ENCODE data around the gene HOXC5. TPM values are rescaled to one million over a fixed set of nuclear protein-coding genes. Genes with fewer than 3 reads are reported as not detected.

HOXC5 gene
- total RNA-seq, 1 experiment from 2014 or later = not detected

DNA sequence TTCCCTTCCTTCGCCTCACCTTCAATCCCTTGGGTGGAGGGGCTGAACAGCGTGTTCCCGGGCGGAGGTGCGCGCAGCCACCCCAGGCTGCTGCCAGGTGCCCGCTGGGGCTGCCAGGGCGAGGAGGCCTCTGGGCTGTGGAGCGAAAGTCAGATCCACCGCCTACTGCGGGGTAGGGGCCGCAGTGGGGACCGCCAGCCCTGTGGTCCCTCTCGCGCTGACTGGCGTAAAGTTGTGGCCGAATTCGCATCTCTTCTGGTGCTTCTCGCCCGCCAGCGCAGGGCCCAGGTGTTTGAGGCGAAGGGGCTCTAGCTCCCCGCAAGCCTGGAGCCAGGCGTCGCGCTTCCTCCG, 13.9 kb downstream of the HOXC5 start:
- Histone ChIP-seq H3K23ac (ENCODE audit: insufficient read length, low read depth, low read length) (no peak overlapping the region), H3K79me2 (ENCODE audit: insufficient read depth, low read length) (no peaks in the 10 kb centered on the region), H4K20me1 (ENCODE audit: control insufficient read depth, insufficient read depth, insufficient read length) (no peaks in the 10 kb centered on the region), H2BK20ac (ENCODE audit: low read depth, low read length, poor library complexity, severe bottlenecking) (no peak overlapping the region), H3K4me1 (ENCODE audit: insufficient read depth, low read length) (no peaks in the 10 kb centered on the region), H3K4ac (ENCODE audit: low read depth, low read length) (no peak overlapping the region), H3K27me3 (ENCODE audit: insufficient read depth, low read length) (peaks cover 99% of the 10 kb centered on the region), H3K9me3 (ENCODE audit: control insufficient read depth, low read depth, low read length) (no peaks in the 10 kb centered on the region), H4K5ac (ENCODE audit: insufficient read length, low read depth, low read length) (no peak overlapping the region), H4K91ac (ENCODE audit: insufficient read length, low read depth, low read length) (no peak overlapping the region), H3K56ac (ENCODE audit: insufficient read length, low read depth, low read length) (no peak overlapping the region), H2AFZ (ENCODE audit: low read length) (no peak overlapping the region), H2BK120ac (ENCODE audit: low read depth, low read length, poor library complexity, severe bottlenecking) (no peak overlapping the region), H3K4me2 (ENCODE audit: insufficient read depth, insufficient read length, low read length) (no peak overlapping the region), H3K23me2 (ENCODE audit: insufficient read length, low read depth, low read length, poor library complexity, severe bottlenecking) (no peaks in the 10 kb centered on the region), H3K14ac (ENCODE audit: insufficient read depth, low read length) (no peak overlapping the region), H2BK15ac (ENCODE audit: low read depth, low read length) (no peak overlapping the region), H3T11ph (ENCODE audit: low read length) (no peak overlapping the region), H3K9ac (ENCODE audit: extremely low read depth, insufficient read length, low read length) (no peak overlapping the region), H2BK12ac (ENCODE audit: insufficient read length, low read depth, low read length) (no peak overlapping the region), H3K27ac (ENCODE audit: insufficient read length, low read depth, low read length) (no peak overlapping the region), H2AK5ac (ENCODE audit: insufficient read length, low read length) (no peak overlapping the region), H2BK5ac (ENCODE audit: insufficient read length, low read length) (no peak overlapping the region), H3K18ac (ENCODE audit: insufficient read length, low read depth, low read length) (no peak overlapping the region), H4K8ac (replicated peaks; ENCODE audit: insufficient read length, low read depth, low read length) (no peak overlapping the region), H3K79me1 (ENCODE audit: insufficient read depth, low read depth, low read length, poor library complexity, severe bottlenecking) (no peaks in the 10 kb centered on the region)
- TF ChIP-seq, protein P1, sequence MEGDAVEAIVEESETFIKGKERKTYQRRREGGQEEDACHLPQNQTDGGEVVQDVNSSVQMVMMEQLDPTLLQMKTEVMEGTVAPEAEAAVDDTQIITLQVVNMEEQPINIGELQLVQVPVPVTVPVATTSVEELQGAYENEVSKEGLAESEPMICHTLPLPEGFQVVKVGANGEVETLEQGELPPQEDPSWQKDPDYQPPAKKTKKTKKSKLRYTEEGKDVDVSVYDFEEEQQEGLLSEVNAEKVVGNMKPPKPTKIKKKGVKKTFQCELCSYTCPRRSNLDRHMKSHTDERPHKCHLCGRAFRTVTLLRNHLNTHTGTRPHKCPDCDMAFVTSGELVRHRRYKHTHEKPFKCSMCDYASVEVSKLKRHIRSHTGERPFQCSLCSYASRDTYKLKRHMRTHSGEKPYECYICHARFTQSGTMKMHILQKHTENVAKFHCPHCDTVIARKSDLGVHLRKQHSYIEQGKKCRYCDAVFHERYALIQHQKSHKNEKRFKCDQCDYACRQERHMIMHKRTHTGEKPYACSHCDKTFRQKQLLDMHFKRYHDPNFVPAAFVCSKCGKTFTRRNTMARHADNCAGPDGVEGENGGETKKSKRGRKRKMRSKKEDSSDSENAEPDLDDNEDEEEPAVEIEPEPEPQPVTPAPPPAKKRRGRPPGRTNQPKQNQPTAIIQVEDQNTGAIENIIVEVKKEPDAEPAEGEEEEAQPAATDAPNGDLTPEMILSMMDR (conservative IDR thresholded peaks at IDR 0.05) = no peak
- H3K27ac Mint-ChIP-seq = no peak overlapping the region
- WGBS (ENCODE audit: extremely low coverage, insufficient read length, low lambda C conversion rate) = no CpG with 5 or more reads among the region's 27 CpGs
- peak overlapping the region in 1 of 2 experiments; percentile 57; a peak in 2 of 5 replicates for H3K4me3 Mint-ChIP-seq
- peaks cover 3 to 24% of the 10 kb centered on the region in 2 experiments for H3K4me1 Mint-ChIP-seq
- peaks cover 100% of the 10 kb centered on the region for H3K27me3 Mint-ChIP-seq (ENCODE audit: low read depth)
- no peak for DNase-seq
- H3K9me3 Mint-ChIP-seq = peaks cover 2 to 13% of the 10 kb centered on the region in 2 experiments; a peak in 3 of 5 replicates
- no peaks in the 10 kb centered on the region for H3K36me3 Mint-ChIP-seq (ENCODE audit: insufficient read depth in 1 of 3, low read depth in 3 of 3)
